Testis (tissue), 2 donors: ENCODE data around the gene MSRB3.

Experiments
- POLR2A ChIP-seq: fragments of 450-650 bp; IDR thresholded peaks from one replicate; pipeline ENCODE4 v1.6.1; 2017; ENCODE audit warnings: antibody characterized with exemption, mild to moderate bottlenecking, moderate library complexity
- TF ChIP-seq, protein P1 (sequence below), 3 experiments: fragments of 450-650 bp in 2 of 3; fragments of 200-600 bp in 1 of 3; sonication (generic) in 1 of 3; IDR thresholded peaks; one replicate each; pipeline ENCODE4 v1.5.1; 2016 to 2019; ENCODE audit warnings: antibody characterized with exemption in 3 of 3, mild to moderate bottlenecking in 2 of 3, moderate library complexity in 1 of 3

DNA sequence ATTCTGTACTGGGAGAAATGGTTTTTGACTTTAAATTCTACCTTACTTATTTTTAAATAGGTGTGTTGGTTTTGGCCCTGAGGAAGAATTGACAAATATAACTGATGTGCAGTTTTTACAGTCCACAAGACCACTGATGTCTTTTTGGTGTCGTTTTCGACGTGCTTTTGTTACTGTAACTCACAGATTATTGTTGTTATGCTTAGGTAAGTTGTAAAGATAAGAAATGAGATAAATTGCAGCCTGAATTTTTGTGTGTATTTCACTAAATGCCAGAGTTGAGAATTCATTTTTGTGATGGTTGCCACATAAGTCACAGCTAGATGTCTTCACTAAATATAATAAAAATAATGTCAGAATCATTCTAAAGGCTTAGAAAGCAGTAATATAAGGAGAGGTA, 39.9 kb upstream of the MSRB3 start:
- TF ChIP-seq POLR2A, result no peak
- TF ChIP-seq, protein P1, sequence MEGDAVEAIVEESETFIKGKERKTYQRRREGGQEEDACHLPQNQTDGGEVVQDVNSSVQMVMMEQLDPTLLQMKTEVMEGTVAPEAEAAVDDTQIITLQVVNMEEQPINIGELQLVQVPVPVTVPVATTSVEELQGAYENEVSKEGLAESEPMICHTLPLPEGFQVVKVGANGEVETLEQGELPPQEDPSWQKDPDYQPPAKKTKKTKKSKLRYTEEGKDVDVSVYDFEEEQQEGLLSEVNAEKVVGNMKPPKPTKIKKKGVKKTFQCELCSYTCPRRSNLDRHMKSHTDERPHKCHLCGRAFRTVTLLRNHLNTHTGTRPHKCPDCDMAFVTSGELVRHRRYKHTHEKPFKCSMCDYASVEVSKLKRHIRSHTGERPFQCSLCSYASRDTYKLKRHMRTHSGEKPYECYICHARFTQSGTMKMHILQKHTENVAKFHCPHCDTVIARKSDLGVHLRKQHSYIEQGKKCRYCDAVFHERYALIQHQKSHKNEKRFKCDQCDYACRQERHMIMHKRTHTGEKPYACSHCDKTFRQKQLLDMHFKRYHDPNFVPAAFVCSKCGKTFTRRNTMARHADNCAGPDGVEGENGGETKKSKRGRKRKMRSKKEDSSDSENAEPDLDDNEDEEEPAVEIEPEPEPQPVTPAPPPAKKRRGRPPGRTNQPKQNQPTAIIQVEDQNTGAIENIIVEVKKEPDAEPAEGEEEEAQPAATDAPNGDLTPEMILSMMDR (IDR thresholded peaks at IDR 0.05), result no peak
